ENCODE measurements around the gene DYRK1A. TPM values are rescaled to one million over a fixed set of nuclear protein-coding genes. Genes with fewer than 3 reads are reported as not detected.

Gene DYRK1A
- total RNA-seq, 1 experiment from 2014 or later = 35.5 TPM

- H3K27ac ChIP-seq = no peak overlapping the region
- H3K4me3 ChIP-seq = no peak overlapping the region
- no peaks in the 10 kb centered on the region for H3K9me3 ChIP-seq (ENCODE audit: insufficient read depth, low read depth)
- H3K4me1 ChIP-seq (replicated peaks; ENCODE audit: insufficient read depth) = no peaks in the 10 kb centered on the region
- no peak for TF ChIP-seq EZH2 (IDR thresholded peaks at IDR 0.05; ENCODE audit: low read depth)
- TF ChIP-seq CTCF (conservative IDR thresholded peaks at IDR 0.05) = no peak
- peaks cover 14% of the 10 kb centered on the region; the same call in 1 of the 2 replicates for H4K20me1 ChIP-seq (ENCODE audit: insufficient read depth)
- no peaks in the 10 kb centered on the region for H3K9me2 ChIP-seq (ENCODE audit: insufficient read depth)
- no peak overlapping the region for H2AFZ ChIP-seq
- H3K79me2 ChIP-seq (ENCODE audit: low read depth) = peaks cover 94% of the 10 kb centered on the region
- no TSS peak for BruUV-seq (replicated peaks)
- no peaks in the 10 kb centered on the region for H3K36me3 ChIP-seq (ENCODE audit: low read depth)
- ChIA-PET POLR2A (ENCODE audit: unreplicated experiment) (interaction anchor here (0.6 kb wide), 1 partner anchor 1091 kb away, joined by 11 read pairs; the partner anchor contains the start of gene MORC3), CTCF (no interaction called here)
- 0 out of 2 replicates have a peak, but pooled peaks cover 4% of the 10 kb centered on the region for H3F3A ChIP-seq (ENCODE audit: insufficient read depth, low read depth)
- intact Hi-C loops (cut with micrococcal nuclease; ENCODE audit: unreplicated experiment) = loop anchor here (2.0 kb wide), 1 partner anchor 36 kb away; no protein-coding TSS in a partner anchor
- DNase-seq = no peak
- H3K4me2 ChIP-seq = no peak overlapping the region
- H3K27me3 ChIP-seq (ENCODE audit: insufficient read depth, low read depth) = no peaks in the 10 kb centered on the region
Observed at GRCh38 chr21:37410639-37411038, 44.1 kb downstream of the DYRK1A start.

- H3K27me3 ChIP-seq (ENCODE audit: insufficient read depth, low read depth) = no peaks in the 10 kb centered on the region
- H3K4me2 ChIP-seq = no peak overlapping the region
- H4K20me1 ChIP-seq (ENCODE audit: insufficient read depth) = peaks cover 13% of the 10 kb centered on the region; the same call in 1 of the 2 replicates
- ChIA-PET POLR2A (ENCODE audit: unreplicated experiment) (no interaction called here), CTCF (no interaction called here)
- no peaks in the 10 kb centered on the region for H3K9me2 ChIP-seq (ENCODE audit: insufficient read depth)
- TF ChIP-seq CTCF (conservative IDR thresholded peaks at IDR 0.05) = no peak
- TF ChIP-seq EZH2 (IDR thresholded peaks at IDR 0.05; ENCODE audit: low read depth) = no peak
- H3K4me3 ChIP-seq = no peak overlapping the region
- no peak overlapping the region for H2AFZ ChIP-seq
- peaks cover 94% of the 10 kb centered on the region for H3K79me2 ChIP-seq (ENCODE audit: low read depth)
- no TSS peak for BruUV-seq (replicated peaks)
- intact Hi-C loops (cut with micrococcal nuclease; ENCODE audit: unreplicated experiment) = no loop called here
- no peak overlapping the region for H3K27ac ChIP-seq
- H3K9me3 ChIP-seq (ENCODE audit: insufficient read depth, low read depth) = no peaks in the 10 kb centered on the region
- H3K4me1 ChIP-seq (replicated peaks; ENCODE audit: insufficient read depth) = no peaks in the 10 kb centered on the region
- H3F3A ChIP-seq (ENCODE audit: insufficient read depth, low read depth) = 0 out of 2 replicates have a peak, but pooled peaks cover 4% of the 10 kb centered on the region
- H3K36me3 ChIP-seq (ENCODE audit: low read depth) = no peaks in the 10 kb centered on the region
- DNase-seq = no peak
Observed at GRCh38 chr21:37412603-37413360, 46.2 kb downstream of the DYRK1A start.

DNA sequence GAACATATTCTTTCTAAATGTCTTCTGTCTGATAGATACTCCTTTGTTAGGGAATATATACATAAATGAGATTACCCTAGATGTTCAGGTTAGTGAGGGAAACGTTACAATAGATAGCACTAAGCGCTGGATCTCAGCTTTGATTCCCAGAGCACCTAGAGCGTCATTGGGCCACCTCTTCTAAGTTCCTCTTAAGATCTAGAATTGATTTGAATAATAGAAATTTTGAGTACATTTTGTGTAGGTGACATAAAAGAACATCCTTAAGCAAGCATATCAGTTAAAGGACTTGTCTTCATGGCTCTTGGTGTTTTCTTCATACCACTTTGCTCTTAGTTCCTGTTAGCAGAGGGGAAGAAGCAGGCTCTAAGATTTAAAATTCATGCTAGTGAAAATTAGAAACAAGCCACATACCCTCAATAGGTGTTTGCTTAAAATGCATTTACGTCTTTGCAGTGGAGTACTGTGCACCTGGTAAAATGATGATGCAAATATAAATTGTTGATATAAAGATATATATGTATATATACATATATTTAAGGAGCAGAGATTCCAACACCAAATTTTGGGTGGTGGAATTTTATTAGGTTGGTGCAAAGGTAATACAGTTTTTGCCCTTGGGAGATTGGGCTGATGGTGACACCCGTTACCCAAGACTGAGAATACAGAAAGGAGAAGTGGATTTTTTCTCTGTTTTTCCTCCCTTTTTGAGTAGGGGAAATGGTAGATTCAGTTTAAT, 47.1 kb downstream of the DYRK1A start:
- no peaks in the 10 kb centered on the region for H3K36me3 ChIP-seq (ENCODE audit: low read depth)
- TF ChIP-seq EZH2 (IDR thresholded peaks at IDR 0.05; ENCODE audit: low read depth) (no peak), CTCF (conservative IDR thresholded peaks at IDR 0.05) (no peak)
- no peaks in the 10 kb centered on the region for H3K27me3 ChIP-seq (ENCODE audit: insufficient read depth, low read depth)
- peaks cover 10% of the 10 kb centered on the region; the same call in 1 of the 2 replicates for H4K20me1 ChIP-seq (ENCODE audit: insufficient read depth)
- peaks cover 94% of the 10 kb centered on the region for H3K79me2 ChIP-seq (ENCODE audit: low read depth)
- H3K4me1 ChIP-seq (replicated peaks; ENCODE audit: insufficient read depth) = no peaks in the 10 kb centered on the region
- ChIA-PET CTCF (no interaction called here), POLR2A (ENCODE audit: unreplicated experiment) (no interaction called here)
- H3K9me3 ChIP-seq (ENCODE audit: insufficient read depth, low read depth) = no peaks in the 10 kb centered on the region
- H3K9me2 ChIP-seq (ENCODE audit: insufficient read depth) = no peaks in the 10 kb centered on the region
- H3F3A ChIP-seq (ENCODE audit: insufficient read depth, low read depth) = 0 out of 2 replicates have a peak, but pooled peaks cover 4% of the 10 kb centered on the region
- intact Hi-C loops (cut with micrococcal nuclease; ENCODE audit: unreplicated experiment) = no loop called here
- no peak overlapping the region for H3K27ac ChIP-seq
- no peak overlapping the region for H3K4me2 ChIP-seq
- H3K4me3 ChIP-seq = no peak overlapping the region
- no peak overlapping the region for H2AFZ ChIP-seq
- DNase-seq = no peak
- no TSS peak for BruUV-seq (replicated peaks)
